ENCODE results near the gene CHRNA1.

CHRNA1 gene

GRCh38 chr2:174759381-174760065 is 4.7 kb downstream of the CHRNA1 start:
- no peak for TF ChIP-seq CTCF (conservative IDR thresholded peaks at IDR 0.05; ENCODE audit: control insufficient read depth, insufficient read depth, low read depth, low read length)
- H3K4me3 ChIP-seq (ENCODE audit: control insufficient read depth, low read depth, low read length) = no peak overlapping the region
- no peak for DNase-seq (ENCODE audit: low read depth)

DNA sequence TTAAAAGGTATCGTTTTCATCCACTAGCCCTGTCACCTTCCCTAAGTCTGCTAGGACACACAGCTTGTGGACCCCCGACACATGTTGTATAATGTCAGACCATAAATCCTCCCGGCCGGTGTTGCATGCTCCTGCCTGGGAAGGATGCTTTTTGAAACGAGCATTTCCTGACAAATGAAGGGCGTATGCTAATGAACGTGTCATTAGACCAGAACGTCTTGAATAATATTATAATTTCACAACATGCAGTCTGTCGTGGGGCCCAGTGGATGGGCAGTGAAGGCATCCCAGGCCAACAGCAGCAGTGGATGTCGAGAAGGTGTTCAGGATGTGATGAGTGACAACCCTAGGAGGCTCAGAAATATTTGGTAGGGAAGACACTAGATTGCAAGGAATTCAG is 7.5 kb downstream of the CHRNA1 start:
- no peak overlapping the region for H3K4me3 ChIP-seq (ENCODE audit: control insufficient read depth, low read depth, low read length)
- DNase-seq (ENCODE audit: low read depth) = no peak
- TF ChIP-seq CTCF (conservative IDR thresholded peaks at IDR 0.05; ENCODE audit: control insufficient read depth, insufficient read depth, low read depth, low read length) = no peak

GRCh38 chr2:174753038-174753633 is 11.1 kb downstream of the CHRNA1 start:
- DNase-seq (ENCODE audit: low read depth) = no peak
- H3K4me3 ChIP-seq (ENCODE audit: control insufficient read depth, low read depth, low read length) = no peak overlapping the region
- no peak for TF ChIP-seq CTCF (conservative IDR thresholded peaks at IDR 0.05; ENCODE audit: control insufficient read depth, insufficient read depth, low read depth, low read length)

- TF ChIP-seq CTCF (conservative IDR thresholded peaks at IDR 0.05; ENCODE audit: control insufficient read depth, insufficient read depth, low read depth, low read length) = no peak
- no peak overlapping the region for H3K4me3 ChIP-seq (ENCODE audit: control insufficient read depth, low read depth, low read length)
- no peak for DNase-seq (ENCODE audit: low read depth)
These were observed 11.8 kb downstream of the CHRNA1 start for GRCh38 chr2:174752403-174753037.

GRCh38 chr2:174750923-174751441 is 13.3 kb downstream of the CHRNA1 start:
- DNase-seq (ENCODE audit: low read depth) = no peak
- H3K4me3 ChIP-seq (ENCODE audit: control insufficient read depth, low read depth, low read length) = no peak overlapping the region
- TF ChIP-seq CTCF (conservative IDR thresholded peaks at IDR 0.05; ENCODE audit: control insufficient read depth, insufficient read depth, low read depth, low read length) = no peak

- no peak for TF ChIP-seq CTCF (conservative IDR thresholded peaks at IDR 0.05; ENCODE audit: control insufficient read depth, insufficient read depth, low read depth, low read length)
- no peak overlapping the region for H3K4me3 ChIP-seq (ENCODE audit: control insufficient read depth, low read depth, low read length)
- DNase-seq (ENCODE audit: low read depth) = no peak
These were observed 14.5 kb downstream of the CHRNA1 start for GRCh38 chr2:174749793-174750192.
